NOMO-1 (cell line): ENCODE results near the gene NRN1L.
"Not testable (repeated sequence)": the region's sequence is repeated elsewhere in the genome, so short reads cannot be mapped to it uniquely, and the experiment has no call there.

Source experiments
- DNase-seq, 2 experiments: peaks; one replicate each; lab custom pipeline; 2025; ENCODE audit not compliant: unreplicated experiment in 2 of 2; lab: John Stamatoyannopoulos, UW

Gene NRN1L

GRCh38 chr16:67884684-67885083 is at the start of gene NRN1L:
Gene NRN1L (plus strand): TSS chr16:67884885. CDS start chr16:67884904, 19 bp downstream.
- DNase-seq, result no peak

DNA sequence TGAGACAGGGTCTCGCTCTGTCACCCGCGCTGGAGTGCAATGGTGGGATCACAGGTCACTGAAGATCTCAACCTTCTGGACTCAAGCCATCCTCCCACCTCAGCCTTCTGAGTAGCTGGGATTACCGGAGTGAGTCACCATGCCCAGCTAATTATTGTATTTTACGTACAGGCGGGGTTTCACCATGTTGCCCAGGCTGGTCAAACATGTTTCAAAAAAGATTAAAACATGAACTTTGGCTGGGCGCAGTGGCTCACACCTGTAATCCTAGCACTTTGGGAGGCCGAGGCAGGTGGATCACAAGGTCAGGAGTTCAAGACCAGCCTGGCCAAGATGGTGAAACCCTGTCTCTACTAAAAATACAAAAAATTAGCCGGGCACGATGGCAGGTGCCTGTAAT is 47.5 kb upstream of the NRN1L start:
- not testable (repeated sequence) for DNase-seq

DNA sequence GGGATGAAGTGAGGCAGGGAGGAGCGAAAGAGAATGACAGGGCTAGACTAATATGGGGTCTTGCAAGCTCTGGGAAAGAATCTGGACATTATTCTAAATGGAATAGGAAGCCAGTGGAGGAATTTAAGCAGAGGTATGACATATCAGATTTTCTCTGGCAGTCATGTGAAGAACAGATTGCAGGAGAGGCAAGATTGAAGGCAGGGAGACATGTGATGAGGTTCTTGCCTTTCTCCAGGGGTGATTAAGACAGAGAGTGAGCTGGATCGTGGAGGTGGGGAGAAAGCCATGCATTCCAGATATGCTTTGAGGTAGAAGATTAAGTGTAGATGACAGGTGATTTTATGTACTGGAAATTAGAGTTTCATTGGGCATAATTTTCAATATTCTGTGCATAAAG is 46.9 kb upstream of the NRN1L start:
- DNase-seq, result no peak

DNA sequence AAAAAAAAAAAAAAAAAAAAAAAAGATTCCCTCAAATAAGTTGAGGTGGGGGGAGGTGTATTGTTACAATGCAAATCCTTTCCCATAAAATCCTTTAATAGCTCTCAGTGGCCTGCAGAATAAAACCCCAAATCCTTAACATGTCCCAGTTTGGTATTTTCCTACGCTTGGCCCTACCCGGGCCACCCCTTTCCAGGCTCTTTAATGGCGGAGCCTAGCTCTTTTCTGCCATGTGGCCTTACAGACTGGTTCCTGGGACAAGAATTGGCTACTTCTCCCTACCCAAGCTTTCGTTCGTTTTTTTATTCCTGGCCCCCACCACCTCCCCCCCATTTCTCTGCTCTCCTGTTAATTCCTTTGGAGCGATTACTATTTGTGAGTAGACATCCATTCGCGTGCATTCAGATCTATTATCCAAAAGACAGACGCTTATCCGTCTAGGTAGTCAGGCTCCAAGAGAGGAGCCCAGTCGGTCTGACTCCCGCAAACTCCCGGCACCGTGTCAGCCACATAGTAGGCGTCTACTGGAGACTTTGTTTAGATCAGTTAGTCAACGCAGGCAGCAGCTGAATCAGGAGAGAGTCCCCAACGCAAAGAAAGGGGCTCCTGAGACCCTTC is 43.4 kb upstream of the NRN1L start:
- DNase-seq, result no peak

DNA sequence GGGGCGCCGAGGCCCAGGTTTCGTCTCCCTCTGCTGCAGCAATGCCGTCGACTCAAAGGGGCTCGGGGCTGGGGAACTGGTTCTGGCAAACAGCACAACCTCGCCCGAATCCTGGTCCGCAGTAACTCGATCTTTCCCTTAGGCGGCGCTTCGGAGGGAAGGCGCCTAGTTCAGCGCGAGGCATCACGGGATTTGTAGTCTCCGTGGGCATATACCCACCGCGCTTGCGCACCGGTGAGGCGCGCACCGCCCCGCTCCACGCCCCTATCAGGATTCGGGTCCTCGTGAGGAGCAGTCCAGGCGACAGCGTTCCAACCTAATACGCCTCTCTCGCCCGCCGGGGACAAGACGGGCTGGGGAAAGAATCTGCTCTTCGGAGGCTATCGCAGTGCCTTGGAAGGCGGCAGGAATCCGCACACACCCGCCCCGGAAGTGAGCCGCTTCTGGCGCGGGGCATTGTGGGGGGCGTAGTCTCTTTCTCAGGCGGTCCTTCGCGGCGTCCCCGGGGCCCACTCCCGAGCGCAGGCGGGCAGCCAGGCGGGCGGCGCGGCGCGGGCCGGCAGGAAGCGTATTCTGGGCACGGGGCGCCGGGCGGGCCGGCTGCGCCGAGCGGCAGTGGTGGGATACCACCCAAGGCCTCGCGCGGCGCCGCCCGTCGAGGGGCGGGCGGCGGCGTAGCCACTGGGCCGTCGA is 42.7 kb upstream of the NRN1L start, which contains the start of gene THAP11:
THAP11 (plus strand) TSS at position 505 of the 693 bp plus-strand sequence. CDS start 235 bp downstream, outside the sequence.
- peak; percentile 96 to 99 for DNase-seq

DNA sequence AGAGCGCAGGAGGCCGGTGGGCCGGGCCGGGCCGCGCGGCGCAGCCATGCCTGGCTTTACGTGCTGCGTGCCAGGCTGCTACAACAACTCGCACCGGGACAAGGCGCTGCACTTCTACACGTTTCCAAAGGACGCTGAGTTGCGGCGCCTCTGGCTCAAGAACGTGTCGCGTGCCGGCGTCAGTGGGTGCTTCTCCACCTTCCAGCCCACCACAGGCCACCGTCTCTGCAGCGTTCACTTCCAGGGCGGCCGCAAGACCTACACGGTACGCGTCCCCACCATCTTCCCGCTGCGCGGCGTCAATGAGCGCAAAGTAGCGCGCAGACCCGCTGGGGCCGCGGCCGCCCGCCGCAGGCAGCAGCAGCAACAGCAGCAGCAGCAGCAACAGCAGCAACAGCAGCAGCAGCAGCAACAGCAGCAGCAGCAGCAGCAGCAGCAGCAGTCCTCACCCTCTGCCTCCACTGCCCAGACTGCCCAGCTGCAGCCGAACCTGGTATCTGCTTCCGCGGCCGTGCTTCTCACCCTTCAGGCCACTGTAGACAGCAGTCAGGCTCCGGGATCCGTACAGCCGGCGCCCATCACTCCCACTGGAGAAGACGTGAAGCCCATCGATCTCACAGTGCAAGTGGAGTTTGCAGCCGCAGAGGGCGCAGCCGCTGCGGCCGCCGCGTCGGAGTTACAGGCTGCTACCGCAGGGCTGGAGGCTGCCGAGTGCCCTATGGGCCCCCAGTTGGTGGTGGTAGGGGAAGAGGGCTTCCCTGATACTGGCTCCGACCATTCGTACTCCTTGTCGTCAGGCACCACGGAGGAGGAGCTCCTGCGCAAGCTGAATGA is 42.0 kb upstream of the NRN1L start:
- DNase-seq, result peak; percentile 59 to 61

DNA sequence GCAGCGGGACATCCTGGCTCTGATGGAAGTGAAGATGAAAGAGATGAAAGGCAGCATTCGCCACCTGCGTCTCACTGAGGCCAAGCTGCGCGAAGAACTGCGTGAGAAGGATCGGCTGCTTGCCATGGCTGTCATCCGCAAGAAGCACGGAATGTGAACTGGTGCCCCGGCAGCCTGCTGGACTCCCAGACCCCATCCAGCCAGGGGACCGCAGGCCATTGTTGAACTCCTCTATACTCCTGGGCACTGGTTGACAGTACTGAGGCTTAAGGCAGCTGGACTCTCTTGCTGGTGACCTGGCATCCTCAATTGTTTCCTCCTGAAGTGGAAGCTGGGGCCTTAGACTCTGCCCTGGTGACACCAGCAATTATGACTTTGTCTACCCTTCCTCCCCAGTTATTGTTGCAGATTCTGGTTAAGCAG is 41.3 kb upstream of the NRN1L start:
- no peak for DNase-seq

GRCh38 chr16:67844497-67844896 is 40.2 kb upstream of the NRN1L start:
- no peak for DNase-seq

DNA sequence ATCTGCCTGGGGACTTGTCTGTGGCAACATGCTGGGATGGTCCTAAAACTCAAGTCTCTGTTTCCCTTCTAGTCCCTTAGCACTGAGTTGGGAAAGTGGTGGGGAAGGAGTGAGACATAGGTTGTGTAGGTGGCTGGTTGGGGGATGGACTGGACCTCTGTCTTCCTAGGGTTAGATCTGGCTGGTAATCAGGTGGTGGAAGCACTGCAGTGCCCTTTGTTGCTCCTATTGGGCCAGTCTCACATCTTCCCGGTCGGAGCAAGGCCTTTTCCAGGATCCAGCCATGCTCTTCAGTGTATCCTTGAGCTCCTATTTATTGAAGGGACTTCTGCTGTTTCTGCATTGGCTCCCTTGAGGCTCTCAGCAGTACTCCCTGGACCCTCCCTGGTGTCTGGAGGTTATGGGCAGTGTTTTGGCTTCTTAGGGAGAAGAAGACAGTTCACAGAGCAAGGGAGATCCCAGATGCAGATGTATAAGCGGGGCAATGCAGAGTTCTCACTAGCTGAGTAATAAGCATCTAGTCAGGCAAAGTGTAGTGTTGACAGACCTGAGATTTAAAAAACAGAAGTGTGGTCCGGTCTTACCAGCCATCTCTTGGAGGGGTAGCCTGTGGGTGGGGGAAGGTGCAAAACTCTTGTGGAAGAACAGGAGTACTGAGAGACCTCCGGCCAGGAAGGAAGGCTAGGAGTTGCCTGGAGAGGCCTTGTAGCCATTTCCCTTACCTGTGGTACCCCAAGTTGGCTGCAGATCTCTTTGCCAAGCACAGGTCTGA is 39.2 kb upstream of the NRN1L start:
- DNase-seq, result peak; percentile 18 to 43

DNA sequence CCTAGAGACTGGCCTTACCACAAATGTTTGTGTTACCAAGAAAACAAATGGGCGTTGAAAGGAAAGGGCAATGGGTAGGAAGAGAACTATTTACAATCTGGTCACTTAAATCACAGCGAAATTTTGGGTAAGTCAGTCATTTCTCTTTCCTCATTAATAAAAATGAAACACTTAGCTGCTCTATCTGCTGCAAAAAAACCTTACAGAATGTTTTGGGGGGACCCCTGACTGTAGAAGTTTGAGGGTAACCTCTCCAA is 38.7 kb upstream of the NRN1L start:
- DNase-seq, result peak in 1 of 2 experiments; percentile 43

GRCh38 chr16:67846320-67847063 is 38.2 kb upstream of the NRN1L start, which contains the start of gene NUTF2:
Gene NUTF2 (plus strand): TSS chr16:67846933. CDS start chr16:67865131, 18,198 bp downstream.
- peak; percentile 94 to 99 for DNase-seq

- DNase-seq, result peak; percentile 47 to 53
These were observed 37.4 kb upstream of the NRN1L start, which contains the start of gene CENPT for GRCh38 chr16:67847064-67847861. Gene CENPT (minus strand): TSS chr16:67847693. CDS start chr16:67833859, 13,834 bp downstream.

DNA sequence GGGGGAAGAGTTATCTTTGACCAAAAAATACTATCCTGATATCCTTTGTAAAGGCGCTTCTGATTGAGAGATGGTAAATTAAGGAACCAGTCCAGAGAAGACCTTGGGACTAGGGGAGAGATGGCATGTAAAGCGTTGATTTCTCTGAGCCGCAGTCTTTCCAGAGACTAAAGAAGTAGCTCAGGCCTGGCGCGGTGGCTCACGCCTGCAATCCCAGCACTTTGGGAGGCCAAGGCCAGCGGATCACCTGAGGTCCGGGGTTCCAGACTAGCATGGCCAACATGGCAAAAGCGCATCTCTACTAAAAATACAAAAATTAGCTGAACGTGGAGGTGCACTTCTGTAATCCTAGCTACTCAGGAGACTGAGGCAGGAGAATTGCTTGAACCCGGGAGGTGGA is 36.6 kb upstream of the NRN1L start:
- no peak for DNase-seq

GRCh38 chr16:67853670-67854069 is 31.0 kb upstream of the NRN1L start:
- DNase-seq, result no peak

DNA sequence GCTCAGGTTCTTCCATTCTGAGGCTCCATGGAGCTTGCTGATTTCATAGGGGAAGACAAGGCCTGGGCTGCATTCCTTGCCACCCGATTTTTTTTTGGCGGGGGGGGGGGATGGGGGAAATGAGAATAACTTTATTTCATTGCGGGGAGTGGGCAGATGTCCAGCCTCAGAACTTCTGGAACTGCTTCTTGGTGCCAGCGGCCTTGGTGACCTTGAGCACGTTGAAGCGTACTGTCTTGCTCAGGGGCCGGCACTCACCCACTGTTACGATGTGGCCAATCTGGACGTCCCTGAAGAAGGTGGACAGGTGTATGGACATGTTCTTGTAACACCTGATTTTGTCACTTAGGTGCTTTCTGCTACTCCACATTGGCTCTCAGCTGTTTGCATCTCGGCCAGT is 28.9 kb upstream of the NRN1L start:
- DNase-seq, result no peak

DNA sequence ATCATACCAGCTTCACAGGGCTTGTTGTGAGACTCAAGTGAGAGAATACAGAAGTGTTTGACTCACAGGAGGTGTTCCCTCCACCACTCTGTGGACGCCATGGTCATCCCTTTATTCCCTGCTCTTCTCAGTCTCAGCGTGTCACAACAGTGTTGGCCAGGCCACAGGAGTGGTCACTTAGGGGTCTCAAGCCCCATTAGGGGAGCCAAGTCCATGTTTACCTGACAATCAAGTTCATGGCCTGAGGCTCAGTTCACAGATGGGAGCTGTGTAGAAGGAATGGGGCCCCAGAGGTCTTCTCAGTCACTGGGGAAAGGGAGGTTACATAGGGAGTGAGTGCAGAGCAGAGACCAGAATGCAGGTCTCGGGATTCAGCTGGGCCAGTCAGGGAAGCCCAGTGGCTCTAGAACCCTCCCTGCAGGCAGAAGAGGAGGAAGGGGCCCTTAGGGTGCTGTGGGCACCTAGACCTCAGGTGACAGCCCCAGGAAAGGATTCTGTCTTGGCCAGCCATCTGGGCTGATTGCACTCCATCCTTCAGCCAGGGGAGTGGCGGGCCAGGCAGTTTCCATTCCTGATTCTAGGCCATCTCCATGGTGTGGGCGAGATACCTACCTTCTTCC is 27.6 kb upstream of the NRN1L start:
- DNase-seq, result no peak

DNA sequence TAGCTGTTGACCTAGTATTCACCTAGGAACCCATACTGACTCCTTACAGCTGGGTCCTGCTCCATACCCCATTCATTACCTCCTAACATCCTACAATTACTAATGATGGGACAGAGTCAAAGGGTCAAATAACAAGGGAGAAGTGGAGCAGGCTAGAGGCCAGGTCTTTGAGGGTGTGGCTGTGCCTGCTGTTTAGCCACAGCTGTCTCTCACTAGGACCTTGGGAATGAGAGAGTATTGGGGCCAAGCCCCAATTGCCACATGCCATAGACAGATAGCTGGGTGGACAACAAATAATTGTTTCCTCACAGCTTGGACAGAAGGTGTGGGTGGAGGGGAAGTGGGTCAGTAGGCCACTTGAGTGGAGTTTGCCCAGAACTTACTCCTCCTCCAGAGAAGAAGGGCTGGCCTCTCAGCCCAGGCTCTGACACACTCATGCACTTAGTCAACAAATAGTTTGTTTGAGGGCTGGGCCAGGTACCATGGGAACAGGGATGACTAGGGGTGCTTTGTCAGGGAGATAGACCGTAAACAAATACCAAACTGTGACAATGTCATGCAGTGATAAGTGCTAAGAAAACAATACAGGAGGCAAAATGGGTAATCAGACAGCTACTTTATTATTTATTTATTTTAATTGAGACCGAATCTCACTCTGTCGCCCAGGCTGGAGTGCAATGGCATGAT is 27.0 kb upstream of the NRN1L start:
- DNase-seq, result no peak

DNA sequence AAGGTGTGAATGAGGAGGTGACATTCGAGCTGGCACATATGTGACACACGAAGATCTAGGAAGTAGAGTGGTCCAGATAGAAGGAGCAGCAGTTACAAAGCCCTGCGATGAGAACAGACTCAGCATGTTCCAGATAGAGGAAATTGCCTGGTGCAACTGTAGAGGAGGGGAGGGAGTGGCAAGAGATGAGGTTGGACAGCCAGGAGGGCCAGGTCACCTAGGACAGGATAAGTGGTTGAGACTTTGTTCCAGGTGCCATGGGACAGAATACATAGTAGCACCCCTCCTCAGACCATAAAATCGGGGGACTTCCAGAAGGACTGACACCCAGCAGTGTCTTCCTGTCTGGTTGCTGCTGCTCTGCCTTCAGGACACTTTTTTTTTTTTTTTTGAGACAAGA is 26.2 kb upstream of the NRN1L start:
- no peak for DNase-seq
